ENCODE data around the gene GNG7.

GNG7 gene

GRCh38 chr19:2490659-2491058 is 211.8 kb downstream of the GNG7 start:
- H3K4me3 ChIP-seq (ENCODE audit: low read depth, low read length): no peak overlapping the region
- TF ChIP-seq CTCF (IDR thresholded peaks at IDR 0.05; ENCODE audit: borderline replicate concordance, insufficient read depth, low read depth, low read length): no peak

GRCh38 chr19:2488942-2489731 is 213.4 kb downstream of the GNG7 start:
- H3K4me3 ChIP-seq (ENCODE audit: low read depth, low read length): peak overlapping the region; percentile 19
- TF ChIP-seq CTCF (IDR thresholded peaks at IDR 0.05; ENCODE audit: borderline replicate concordance, insufficient read depth, low read depth, low read length): no peak

- TF ChIP-seq CTCF (IDR thresholded peaks at IDR 0.05; ENCODE audit: borderline replicate concordance, insufficient read depth, low read depth, low read length): no peak
- H3K4me3 ChIP-seq (ENCODE audit: low read depth, low read length): no peak overlapping the region
These were observed 214.0 kb downstream of the GNG7 start for GRCh38 chr19:2488405-2488941.

GRCh38 chr19:2487842-2488241 is 214.7 kb downstream of the GNG7 start:
- H3K4me3 ChIP-seq (ENCODE audit: low read depth, low read length): no peak overlapping the region

GRCh38 chr19:2487090-2487489 is 215.4 kb downstream of the GNG7 start:
- no peak for TF ChIP-seq CTCF (IDR thresholded peaks at IDR 0.05; ENCODE audit: borderline replicate concordance, insufficient read depth, low read depth, low read length)
- no peak overlapping the region for H3K4me3 ChIP-seq (ENCODE audit: low read depth, low read length)

More at GRCh38 chr19:2487842-2488241, 214.7 kb downstream of the GNG7 start:
- TF ChIP-seq CTCF (IDR thresholded peaks at IDR 0.05; ENCODE audit: borderline replicate concordance, insufficient read depth, low read depth, low read length): no peak

- no peak overlapping the region for H3K4me3 ChIP-seq (ENCODE audit: low read depth, low read length)
- no peak for TF ChIP-seq CTCF (IDR thresholded peaks at IDR 0.05; ENCODE audit: borderline replicate concordance, insufficient read depth, low read depth, low read length)
These were observed 217.1 kb downstream of the GNG7 start for GRCh38 chr19:2485428-2485827.
